Hepatocyte (in vitro differentiated cells): ENCODE results near the gene ATP1A4.

Experiments used
- CTCF ChIP-seq: fragments of 200-600 bp; sonication (generic); IDR thresholded peaks from 2 replicates; pipeline ENCODE4 v1.5.1; 2016; ENCODE audit warnings: antibody characterized with exemption, mild to moderate bottlenecking; ENCODE audit not compliant: poor library complexity
- EZH2 ChIP-seq: fragments of 200-600 bp; sonication (generic); IDR thresholded peaks from 2 replicates; pipeline ENCODE4 v1.6.1; 2016; ENCODE audit warnings: antibody characterized with exemption, mild to moderate bottlenecking, borderline replicate concordance
- EZH2phosphoT487 ChIP-seq: fragments of 200-600 bp; sonication (generic); IDR thresholded peaks from one replicate; pipeline ENCODE4 v1.6.1; 2018; ENCODE audit warnings: antibody characterized with exemption, mild to moderate bottlenecking, low read depth, moderate library complexity; ENCODE audit not compliant: unreplicated experiment, severe bottlenecking

GRCh38 chr1:160151303-160151702, at the start of gene ATP1A4:
- no peak for TF ChIP-seq EZH2
- TF ChIP-seq CTCF = no peak
- TF ChIP-seq EZH2phosphoT487 = no peak
